GM12878 (cell line): ENCODE data around the gene DENND1A.

ENCODE experiments used
- BHLHE40 ChIP-seq, 2 experiments: fragments of 450-650 bp in 1 of 2; IDR thresholded peaks; 2 replicates each; pipeline ENCODE4 v1.6.1; 2011 to 2017; ENCODE audit warnings: low read depth in 2 of 2, borderline replicate concordance in 1 of 2, improper control_type of control experiment in 1 of 2, low read length in 1 of 2, mild to moderate bottlenecking in 1 of 2
- CTCF ChIP-seq, 3 experiments: IDR thresholded peaks in 2 of 3; conservative IDR thresholded peaks in 1 of 3; 2 replicates each; pipeline ENCODE4 v1.5.1; 2011; ENCODE audit warnings: low read depth in 3 of 3, low read length in 3 of 3, mild to moderate bottlenecking in 3 of 3, control low read depth in 2 of 3, moderate library complexity in 2 of 3, inconsistent platforms in 1 of 3, mixed read lengths in 1 of 3; ENCODE audit not compliant: control insufficient read depth in 2 of 3, insufficient read depth in 1 of 3; ENCODE audit errors: extremely low read depth in 1 of 3
- EP300 ChIP-seq, 2 experiments: fragments of 150-350 bp in 1 of 2; IDR thresholded peaks; 2 replicates each; pipeline ENCODE4 v1.6.1; 2011 to 2012; ENCODE audit warnings: low read depth in 2 of 2, low read length in 2 of 2, borderline replicate concordance in 1 of 2, improper control_type of control experiment in 1 of 2, inconsistent platforms in 1 of 2; ENCODE audit not compliant: control insufficient read depth in 1 of 2
- FOXK2 ChIP-seq: fragments of 450-650 bp; IDR thresholded peaks from 2 replicates; pipeline ENCODE4 v1.6.1; 2017; ENCODE audit warnings: mild to moderate bottlenecking, moderate library complexity
- HDGF ChIP-seq: fragments of 450-650 bp; IDR thresholded peaks from 2 replicates; pipeline ENCODE4 v1.6.1; 2016; ENCODE audit warnings: antibody characterized with exemption
- KDM1A ChIP-seq: fragments of 200-600 bp; sonication (generic); IDR thresholded peaks from 2 replicates; pipeline ENCODE4 v1.6.1; 2016; ENCODE audit warnings: borderline replicate concordance
- NFIC ChIP-seq: IDR thresholded peaks from 2 replicates; pipeline ENCODE4 v1.6.1; 2012; ENCODE audit warnings: low read depth, mild to moderate bottlenecking, inconsistent platforms, low read length, moderate library complexity
- NRF1 ChIP-seq: conservative IDR thresholded peaks from 2 replicates; pipeline ENCODE4 v1.6.1; 2011; ENCODE audit warnings: mild to moderate bottlenecking, low read depth, low read length, improper control_type of control experiment
- POLR2AphosphoS5 ChIP-seq: IDR thresholded peaks from 2 replicates; pipeline ENCODE4 v1.6.1; 2011; ENCODE audit warnings: mild to moderate bottlenecking, low read length, inconsistent platforms
- SRF ChIP-seq, 2 experiments: IDR thresholded peaks; 2 replicates each; pipeline ENCODE4 v1.6.1; 2011; ENCODE audit warnings: low read depth in 2 of 2, low read length in 2 of 2, mild to moderate bottlenecking in 1 of 2, moderate library complexity in 1 of 2
- TCF3 ChIP-seq: IDR thresholded peaks from 2 replicates; pipeline ENCODE4 v1.6.1; 2012; ENCODE audit warnings: low read depth, mild to moderate bottlenecking, low read length, borderline replicate concordance; ENCODE audit not compliant: insufficient read depth
- USF2 ChIP-seq: IDR thresholded peaks from 2 replicates; pipeline ENCODE4 v1.6.1; 2011; ENCODE audit warnings: low read depth, low read length, improper control_type of control experiment, borderline replicate concordance

GRCh38 chr9:123555646-123556045 lies 374.3 kb downstream of the DENND1A start:
- no peak for TF ChIP-seq FOXK2
- TF ChIP-seq USF2: no peak
- TF ChIP-seq EP300 (IDR thresholded peaks at IDR 0.05; ENCODE audit: borderline replicate concordance in 1 of 2, control insufficient read depth in 1 of 2, low read depth in 2 of 2, low read length in 2 of 2): no peak
- no peak for TF ChIP-seq NRF1
- no peak for TF ChIP-seq SRF (IDR thresholded peaks at IDR 0.05; ENCODE audit: low read depth in 2 of 2, low read length in 2 of 2)
- TF ChIP-seq TCF3: no peak
- TF ChIP-seq CTCF (IDR thresholded peaks at IDR 0.05 in 2 of 3, conservative IDR thresholded peaks at IDR 0.05 in 1 of 3; ENCODE audit: control insufficient read depth in 2 of 3, extremely low read depth in 1 of 3, insufficient read depth in 1 of 3, low read depth in 3 of 3, low read length in 3 of 3): no peak
- TF ChIP-seq NFIC: no peak
- TF ChIP-seq POLR2AphosphoS5: no peak
- TF ChIP-seq BHLHE40 (IDR thresholded peaks at IDR 0.05; ENCODE audit: borderline replicate concordance in 1 of 2, low read depth in 2 of 2, low read length in 1 of 2): no peak
- no peak for TF ChIP-seq HDGF
- no peak for TF ChIP-seq KDM1A
